ENCODE data around the gene RPS2.

Gene RPS2

DNA sequence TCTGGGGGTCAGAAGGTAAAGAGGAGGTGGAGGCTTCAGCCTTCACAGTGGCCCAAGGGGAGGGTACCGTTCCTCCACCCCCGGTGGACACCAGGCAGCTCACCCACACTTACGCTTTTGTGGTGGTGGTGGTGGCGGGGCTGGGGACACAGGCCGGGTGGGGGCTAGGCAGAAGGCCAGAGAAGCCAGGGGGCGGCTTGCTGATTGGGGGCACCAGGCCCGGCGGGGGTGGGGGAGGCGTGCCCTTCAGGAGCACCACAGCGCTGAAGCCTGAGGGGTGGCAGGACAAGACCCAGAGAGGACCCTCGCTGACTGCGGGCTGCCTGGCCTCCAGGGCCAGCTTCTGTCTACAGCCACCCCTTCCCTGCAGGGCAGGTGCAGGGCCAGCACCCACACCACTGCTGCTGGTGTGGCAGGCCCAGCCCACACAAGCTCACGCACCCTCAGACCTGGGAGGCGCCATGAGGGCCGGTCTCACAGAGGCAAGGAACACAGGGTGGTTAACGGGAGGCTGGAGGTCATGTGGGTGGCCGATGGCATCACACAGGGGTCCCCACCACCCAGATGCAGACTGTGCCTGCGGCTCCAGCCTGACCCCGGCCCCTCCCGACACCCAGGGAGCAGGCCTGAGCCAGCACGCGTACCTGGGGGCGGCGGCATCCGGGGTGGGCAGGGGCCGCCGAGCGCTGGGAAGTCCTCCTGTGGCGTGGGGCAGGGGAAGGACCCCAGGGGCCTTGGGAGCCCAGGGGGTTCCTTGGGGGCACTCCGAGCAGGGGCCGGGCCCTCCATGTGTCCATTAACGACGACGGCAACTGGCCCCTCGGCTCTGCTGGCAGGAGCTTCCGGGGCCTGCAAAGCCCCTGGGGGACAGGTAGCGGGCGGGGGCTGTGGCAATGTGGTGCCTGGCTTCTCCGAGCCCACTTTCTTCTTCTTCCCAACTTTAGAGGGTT, 34.5 kb upstream of the RPS2 start:
- no peak for DNase-seq

DNA sequence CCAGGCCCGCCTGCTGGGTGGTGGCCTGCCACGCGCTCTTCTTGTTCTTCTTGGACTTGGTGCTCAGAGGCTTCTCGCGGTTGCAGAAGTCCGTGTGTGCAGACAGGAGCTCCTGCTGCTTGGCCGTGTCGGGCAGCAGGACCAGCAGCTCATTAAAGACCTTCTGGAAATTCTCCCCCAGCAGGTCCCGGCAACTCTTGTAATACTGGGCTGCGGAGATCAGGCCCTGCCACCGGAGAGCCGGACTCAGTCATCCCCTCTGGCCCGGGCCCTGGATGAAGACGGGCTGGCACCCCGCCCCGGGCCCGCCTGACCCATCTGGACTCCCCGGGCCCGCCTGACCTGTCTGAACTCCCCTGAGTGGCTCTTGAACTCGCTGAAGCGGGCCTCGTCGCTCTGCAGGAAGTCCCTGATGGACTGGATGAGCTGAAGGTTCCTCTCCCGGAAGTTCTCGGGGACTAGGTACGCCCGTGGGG, 33.8 kb upstream of the RPS2 start:
- no peak for DNase-seq

DNA sequence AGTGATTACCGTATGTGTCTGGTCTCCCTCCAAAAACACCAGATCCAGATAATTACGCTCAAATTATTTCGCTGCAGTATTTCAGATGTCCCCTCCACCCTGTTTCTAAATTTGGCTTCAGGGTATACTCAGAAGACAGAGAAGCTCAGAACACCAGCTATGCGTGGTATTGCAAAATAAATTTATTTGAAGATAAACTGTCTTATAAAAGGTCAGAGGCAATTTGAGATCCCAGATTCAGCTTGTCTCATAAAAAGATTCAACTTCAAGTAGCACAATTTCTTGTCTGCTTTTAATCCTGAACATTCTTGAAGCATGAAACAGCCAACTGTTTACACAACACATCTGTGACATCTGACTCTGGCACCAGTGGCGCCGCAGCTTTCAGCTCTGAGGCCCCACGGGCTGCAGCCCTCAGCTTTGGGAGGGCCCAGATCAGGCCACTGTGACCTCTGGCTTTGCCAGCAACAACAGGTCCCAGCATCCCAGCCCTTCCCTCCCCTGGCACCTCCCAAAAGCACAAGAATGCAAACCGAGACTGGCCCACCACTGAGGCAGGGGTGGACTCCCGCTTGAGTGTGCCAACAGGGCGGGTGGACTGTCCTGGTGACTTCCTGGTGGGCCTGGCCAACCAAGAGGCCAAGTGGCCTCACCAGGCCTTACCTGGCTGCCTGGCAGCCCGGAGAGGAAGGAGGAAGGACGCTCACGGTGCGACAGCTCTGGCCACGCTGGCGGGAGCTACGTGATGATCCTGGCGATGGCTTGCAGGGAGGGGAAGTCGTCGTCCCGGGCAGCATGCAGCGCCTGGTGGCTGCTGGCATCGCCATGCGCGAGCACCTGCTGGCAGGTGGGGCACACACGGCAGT, 33.1 kb upstream of the RPS2 start:
- no peak for DNase-seq

DNA sequence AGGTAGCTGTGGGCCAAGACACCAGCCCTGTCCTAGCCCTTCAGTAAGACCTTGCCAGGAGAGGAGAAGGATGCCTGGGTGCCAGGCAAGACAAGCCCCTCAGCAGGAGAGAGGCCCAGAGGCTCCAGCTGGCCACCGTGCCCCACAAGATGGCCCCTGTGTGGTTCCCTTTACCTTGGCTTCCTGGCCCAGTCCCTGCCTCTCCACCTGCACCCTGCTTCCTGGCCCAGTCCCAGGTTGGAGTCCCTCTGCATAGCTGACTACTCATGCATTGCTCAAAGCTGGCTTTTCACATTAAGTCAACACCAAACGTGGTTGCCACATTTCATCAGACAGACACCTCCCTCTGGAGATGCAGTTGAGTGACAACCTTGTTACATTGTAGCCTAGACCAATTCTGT, 29.1 kb upstream of the RPS2 start:
- DNase-seq: no peak

DNA sequence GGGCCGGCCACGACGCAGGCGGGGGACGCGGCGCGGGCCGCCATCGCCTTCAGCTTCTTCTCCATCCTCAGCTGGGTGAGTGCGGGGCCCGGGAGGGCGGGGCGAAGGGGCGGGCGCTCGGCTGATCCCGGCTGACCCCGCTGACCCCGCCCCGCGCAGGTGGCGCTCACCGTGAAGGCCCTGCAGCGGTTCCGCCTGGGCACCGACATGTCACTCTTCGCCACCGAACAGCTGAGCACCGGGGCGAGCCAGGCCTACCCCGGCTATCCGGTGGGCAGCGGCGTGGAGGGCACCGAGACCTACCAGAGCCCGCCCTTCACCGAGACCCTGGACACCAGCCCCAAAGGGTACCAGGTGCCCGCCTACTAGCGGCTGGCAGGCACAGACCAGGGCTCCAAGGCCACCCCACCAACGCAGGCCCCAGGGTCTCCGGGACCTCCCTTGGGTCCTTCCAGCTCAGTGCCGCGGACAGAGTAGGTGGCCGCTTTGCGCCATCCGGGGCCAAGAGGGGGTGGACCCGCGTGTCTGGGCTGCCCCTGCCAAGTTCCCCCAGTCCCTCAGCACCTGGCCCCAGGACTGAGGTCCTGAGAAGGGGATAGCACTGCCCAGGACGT, 28.2 kb upstream of the RPS2 start:
- DNase-seq: no peak

DNA sequence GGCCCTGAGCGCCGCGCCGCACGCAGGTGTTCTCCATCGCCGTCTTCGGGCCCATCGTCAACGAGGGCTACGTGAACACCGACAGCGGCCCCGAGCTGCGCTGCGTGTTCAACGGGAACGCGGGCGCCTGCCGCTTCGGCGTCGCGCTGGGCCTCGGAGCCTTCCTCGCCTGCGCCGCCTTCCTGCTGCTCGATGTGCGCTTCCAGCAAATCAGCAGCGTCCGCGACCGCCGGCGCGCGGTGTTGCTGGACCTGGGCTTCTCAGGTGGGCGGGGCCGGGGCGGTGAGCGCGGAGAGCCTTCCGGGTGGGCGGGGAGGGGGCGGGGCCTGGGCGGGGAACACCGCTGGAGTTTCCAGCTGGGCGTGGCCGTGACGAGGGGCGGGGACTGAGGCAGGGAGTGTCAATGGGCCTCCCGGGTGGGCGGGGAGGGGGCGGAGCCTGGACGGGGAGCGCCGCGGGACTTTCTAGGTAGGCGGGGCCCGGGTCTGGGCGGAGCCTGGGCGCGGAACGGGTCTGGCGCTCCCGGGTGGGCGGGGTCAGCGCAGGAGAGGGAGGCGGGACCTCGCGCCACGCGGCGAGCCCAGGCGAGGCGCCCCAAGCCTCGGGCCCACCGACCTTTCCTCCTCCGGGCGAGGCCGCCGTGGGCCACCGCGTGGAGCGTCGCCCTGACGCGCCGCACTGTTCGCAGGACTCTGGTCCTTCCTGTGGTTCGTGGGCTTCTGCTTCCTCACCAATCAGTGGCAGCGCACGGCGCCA, 27.5 kb upstream of the RPS2 start:
- peak in 1 of 2 experiments; percentile 8 for DNase-seq

DNA sequence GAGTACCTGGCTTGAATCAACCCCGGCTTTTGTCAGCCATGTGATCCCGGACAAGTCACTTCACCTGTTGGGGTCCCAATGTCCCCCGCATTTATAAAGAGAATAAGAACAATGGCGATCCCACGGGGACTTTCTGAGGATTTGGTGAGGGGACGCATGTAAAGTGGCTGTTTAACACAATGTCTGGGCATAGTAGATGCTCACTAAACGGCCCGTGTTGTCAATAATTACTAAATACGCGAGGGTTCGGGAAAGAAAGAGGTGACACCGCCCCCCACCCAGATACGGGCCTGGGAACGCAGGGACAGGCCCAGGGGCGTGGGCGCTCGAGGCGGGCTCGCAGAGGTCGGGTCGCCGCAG, 26.9 kb upstream of the RPS2 start:
- no peak for DNase-seq

DNA sequence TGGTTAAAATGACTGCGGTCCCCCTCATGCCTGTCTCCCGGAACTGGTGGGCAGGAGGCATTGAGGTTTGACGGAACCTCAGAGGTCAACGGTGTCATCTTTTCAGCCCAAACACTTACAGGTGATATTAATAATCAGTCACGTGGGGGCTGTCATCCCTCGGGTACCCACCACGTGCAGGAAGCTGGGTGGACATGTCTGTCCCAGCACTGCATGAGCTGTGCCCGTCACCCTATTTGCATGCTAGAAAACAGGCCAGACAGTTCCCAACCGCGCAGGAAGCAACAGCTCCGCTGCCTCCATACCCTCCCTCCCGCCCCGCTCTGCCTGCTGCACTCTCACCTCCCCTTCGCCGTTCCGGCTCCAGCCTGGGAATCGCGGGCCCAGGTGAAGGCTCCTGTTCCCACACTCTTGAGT, 26.5 kb upstream of the RPS2 start:
- no peak for DNase-seq

DNA sequence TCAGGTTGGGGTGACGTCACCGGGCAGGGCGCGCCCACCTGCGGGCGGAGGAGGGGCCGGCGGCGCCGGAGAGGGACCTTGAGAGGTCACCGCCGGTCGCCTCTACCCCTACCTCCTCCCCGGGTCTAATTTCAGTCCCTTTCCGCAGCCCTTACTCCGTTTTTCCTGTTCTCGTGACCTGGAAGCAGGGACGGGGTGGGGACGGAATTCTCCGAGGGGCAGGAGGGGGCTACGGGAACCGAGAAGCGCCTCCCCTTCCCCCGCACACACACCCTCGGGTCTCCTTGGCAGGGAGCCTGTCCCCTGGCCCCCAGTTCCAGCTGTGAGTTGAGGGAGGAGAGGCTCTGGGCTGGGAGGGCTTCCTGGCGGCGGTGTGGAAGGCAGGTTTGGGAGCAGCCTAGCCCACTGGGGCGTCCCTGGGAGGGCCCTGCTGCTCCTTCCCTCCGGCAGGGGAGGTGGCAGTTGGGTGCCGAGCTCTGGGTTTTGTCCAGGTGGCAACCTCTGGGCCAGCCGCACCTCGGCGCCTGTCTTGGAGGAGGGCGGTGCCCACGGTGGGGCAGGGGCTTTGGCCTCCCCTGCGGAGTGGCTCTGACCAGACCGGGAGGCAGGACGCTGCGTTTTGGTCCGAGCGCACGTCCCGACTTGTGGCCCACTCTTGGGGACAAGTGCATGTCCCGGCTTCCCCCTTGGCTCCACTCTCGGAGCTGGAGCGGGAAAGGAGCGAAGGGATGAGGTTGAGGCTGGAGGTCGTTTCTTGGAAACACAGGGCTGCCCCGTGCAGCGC, 25.9 kb upstream of the RPS2 start:
- DNase-seq: no peak

DNA sequence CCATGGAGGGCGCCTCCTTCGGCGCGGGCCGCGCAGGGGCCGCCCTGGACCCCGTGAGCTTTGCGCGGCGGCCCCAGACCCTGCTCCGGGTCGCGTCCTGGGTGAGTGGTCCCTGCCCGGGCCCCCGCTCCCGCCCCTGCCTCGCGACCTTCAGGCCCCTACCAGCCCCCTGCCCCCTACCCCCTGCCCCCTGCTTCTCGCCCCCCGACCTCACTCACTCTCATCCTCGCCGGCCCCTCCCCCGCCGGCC, 25.4 kb upstream of the RPS2 start:
- no peak for DNase-seq

DNA sequence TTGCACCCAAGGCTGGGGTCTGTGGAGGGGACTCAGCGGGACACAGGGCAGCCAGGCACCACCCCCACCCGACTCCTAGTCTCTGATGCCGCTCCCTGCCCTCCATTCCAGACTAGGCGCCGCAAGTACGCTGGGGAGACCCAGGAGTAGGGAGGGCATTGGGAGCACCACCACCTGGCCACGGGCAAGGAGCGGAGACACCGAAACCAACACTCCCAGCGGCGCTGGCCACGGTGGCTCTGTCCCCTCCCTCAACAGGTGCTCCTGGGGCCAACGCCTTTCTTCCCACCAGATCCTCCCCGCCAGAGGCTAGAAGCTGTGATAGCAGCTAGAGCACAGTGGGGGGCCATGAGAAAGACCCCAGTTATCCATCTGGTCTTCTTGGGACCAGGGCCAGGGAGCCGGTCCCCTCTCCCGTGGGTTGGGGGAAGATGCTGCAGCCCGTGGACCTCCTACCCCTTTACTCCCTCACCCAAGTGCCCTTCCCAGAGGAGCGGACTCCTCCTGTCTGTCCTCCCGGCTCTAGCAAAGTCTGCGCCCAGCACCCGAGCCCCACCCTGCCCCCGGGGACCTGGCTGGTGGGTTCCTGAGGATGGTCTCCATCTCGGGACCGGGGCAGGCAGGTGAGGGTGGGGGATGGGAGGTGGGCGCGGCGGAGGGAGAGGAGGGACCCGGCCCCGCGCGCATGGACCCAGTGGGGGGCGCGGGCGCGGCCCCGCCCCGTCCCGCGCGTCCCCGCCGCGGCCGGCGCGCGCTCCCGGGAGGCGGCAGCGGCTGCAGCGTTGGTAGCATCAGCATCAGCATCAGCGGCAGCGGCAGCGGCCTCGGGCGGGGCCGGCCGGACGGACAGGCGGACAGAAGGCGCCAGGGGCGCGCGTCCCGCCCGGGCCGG, 24.8 kb upstream of the RPS2 start, which contains the start of gene SYNGR3:
Gene SYNGR3 (plus strand): TSS at position 762 of the 892 bp plus-strand sequence. CDS start 133 bp downstream, outside the sequence.
- no peak for DNase-seq

DNA sequence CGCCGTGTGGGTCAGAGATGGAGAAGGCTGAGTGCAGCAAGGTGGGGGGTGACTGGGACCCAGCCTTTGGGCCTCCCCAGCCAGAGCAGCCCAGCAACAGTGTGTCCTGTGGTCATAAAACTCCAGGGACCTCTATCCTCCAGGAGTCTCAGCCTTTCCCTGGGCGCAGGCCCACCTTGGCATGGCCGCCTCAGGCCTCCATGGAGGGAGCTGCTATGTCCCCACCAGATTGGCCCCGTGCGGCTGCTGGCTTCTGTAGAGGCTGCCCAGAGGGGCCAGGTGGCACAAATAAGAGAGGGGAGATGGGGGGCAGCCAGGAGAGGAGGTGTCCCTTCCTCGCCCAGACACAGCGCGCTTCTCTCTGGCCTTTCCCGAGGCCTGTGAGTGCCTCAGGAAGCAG, 22.6 kb upstream of the RPS2 start:
- no peak for DNase-seq

DNA sequence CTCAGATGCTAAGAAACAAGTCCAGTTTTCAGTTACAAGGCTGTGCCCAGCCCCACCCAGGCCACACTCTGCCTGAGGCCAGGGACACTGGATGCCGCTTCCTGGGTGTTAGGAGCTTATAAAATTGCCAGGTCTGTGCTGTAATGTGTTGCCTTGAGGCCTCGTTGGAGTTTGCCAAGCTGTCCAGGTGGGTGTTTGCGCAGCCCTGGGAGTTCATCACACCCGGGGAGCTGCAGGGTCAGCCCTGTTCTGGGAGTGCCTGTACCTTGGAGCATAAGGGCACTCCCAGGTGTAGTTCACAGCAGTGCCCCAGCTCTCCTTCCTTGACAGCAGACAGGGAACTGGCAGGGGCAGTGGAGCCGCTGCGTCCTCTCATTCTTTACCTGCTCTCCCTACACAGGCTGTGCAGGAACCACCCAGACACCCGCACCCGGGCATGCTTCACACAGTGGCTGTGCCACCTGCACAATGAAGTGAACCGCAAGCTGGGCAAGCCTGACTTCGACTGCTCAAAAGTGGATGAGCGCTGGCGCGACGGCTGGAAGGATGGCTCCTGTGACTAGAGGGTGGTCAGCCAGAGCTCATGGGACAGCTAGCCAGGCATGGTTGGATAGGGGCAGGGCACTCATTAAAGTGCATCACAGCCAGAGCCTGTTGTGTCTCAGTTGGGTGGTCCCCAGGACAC, 21.0 kb upstream of the RPS2 start:
- no peak for DNase-seq

DNA sequence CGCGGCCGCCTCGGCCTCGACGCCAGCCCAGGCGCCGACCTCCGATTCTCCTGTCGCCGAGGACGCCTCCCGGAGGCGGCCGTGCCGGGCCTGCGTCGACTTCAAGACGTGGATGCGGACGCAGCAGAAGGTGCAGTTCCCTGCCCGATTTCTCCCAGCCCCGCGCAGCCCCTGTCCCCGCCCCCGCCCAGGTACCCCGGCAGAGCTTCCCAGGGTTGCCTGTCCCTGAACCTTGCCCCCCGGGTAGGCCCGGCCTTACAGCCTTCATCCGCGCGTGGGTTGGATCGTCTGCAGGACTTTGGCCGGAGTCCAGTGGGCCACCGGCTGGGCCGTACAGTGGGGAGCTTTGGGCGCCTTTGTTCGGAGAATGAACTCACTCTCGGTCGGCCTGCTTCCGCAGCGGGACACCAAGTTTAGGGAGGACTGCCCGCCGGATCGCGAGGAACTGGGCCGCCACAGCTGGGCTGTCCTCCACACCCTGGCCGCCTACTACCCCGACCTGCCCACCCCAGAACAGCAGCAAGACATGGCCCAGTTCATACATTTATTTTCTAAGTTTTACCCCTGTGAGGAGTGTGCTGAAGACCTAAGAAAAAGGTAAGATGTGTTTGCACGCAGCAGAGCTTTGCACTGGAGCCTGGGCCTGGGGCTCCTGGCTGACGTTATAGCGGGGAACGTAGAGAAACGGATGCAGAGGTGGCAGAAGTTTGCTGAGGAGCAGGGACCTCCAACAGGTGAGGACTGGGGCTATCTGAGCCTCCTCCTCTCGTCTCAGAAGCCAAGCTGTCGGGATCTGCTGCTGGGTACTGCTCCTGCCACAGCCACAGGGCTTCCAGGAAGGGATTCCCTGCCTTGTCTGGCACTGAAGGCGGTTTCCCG, 20.0 kb upstream of the RPS2 start:
- no peak for DNase-seq

DNA sequence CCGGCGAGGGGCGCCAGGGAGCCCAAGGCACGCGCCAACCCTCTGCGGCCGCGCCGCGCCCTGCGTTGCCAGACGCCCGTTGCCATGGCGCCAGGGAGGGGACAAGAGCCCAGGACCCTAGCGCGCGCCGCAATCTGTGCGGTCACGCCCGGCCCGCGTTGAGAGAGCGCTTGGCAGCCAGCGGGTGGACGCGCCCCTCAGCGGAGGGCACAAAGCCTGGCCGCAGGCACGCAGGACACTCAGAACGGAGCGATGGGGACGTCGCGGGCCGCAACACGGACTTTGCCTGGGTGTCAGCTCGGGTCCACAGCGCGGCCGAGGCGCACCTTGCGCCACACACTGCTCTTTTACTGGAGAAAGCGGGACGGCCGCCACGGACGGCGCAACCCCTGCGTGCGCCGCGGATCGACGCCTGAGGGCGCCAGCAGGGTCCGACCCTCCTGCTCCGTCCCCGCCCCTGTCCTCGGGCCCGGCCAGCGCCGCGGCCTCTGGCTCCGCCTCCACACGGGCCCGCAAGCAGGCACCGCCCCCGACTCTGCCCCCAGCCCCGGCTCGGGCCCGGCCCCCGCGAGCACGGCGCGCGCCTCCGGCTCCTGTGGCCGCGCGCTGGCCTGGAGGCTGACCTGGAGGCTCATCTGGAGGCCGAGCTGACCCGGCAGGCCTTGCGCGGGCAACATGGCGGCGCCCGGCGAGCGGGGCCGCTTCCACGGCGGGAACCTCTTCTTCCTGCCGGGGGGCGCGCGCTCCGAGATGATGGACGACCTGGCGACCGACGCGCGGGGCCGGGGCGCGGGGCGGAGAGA, 19.1 kb upstream of the RPS2 start, which contains the start of gene GFER:
Gene GFER (plus strand): TSS at position 650 of the 803 bp plus-strand sequence. CDS start 26 bp downstream, at position 676.
- DNase-seq: peak; percentile 63 to 80

DNA sequence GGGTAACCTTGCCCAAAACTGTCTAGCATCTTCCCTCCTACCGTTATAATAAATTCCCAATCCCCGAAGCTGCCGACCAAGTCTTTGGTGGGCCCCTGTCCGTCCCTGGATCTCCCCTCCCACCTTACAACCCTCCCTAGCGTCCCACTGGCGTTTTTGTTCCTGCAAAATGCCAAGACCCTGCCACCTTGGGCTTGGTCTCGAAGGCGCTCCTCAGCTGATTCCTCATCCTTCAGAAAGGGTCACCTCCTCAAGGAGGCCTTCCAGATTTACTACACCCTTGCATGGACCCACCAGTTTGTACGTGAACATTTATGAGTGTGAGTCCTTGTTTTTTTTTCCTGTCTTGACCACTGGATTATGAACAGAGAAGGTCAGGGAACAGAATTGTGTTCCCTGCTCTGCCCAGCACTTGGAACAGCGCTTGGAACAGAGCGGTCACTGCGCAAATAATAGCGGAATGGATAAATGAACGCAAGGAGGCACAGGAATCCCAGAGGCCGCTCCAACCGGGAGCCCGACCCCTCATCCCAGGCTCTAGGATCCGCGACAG, 18.4 kb upstream of the RPS2 start:
- no peak for DNase-seq

DNA sequence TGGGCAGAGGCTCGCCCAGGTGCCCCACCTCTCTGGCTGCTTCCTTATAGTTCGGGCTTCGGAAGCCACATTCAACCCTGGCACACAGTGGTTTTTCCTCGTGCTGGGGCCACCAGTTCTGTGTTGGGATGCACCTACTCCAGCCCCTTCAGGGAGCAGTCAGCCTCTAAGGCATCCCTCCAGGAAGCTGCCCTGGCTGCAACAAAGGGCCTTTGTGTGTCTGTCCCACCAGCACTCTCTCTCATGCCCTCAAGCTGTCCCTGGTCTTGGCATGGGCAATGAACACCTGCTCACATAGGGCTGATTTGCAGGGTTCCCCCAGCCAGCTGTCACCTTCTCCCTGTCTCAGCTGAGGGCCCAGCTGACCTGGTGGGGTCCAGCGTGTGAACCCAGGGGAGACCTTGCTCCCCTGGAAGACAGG, 17.4 kb upstream of the RPS2 start:
- DNase-seq: no peak

DNA sequence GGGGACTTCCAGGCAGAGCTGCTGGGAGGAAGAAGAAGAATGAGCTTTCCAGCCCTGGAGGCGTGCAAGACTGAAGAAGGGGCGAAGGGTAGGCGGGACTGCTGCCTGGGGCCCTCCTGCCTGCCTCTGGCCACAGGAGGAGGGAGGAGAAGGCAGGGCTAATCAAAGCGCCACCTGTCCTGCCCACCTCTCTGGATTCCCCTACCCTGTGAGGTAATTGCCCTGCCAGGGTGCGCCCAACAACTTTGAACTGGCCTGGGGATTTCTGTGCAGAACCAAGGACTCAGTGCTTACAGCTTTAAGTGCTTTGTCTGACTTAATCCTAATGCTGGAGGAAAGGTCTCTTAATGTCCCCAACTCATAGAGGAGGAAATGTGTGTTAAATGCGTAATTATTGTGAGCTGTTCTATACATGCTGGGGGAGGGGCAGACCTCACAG, 16.8 kb upstream of the RPS2 start, which contains the start of gene NOXO1:
Gene NOXO1 (minus strand): TSS at position 72 of the 439 bp plus-strand sequence. CDS start 290 bp downstream, outside the sequence.
- DNase-seq: no peak

All from SW 1271 (cell line).